ENCODE measurements around the gene CHCHD3.

- TF ChIP-seq CTCF (IDR thresholded peaks at IDR 0.05) (no peak), POLR2A (IDR thresholded peaks at IDR 0.05) (no peak)
These were observed 314.5 kb downstream of the CHCHD3 start for GRCh38 chr7:132767378-132767777.

Measured in right lobe of liver (tissue), 4 donors.